ENCODE measurements around the gene PPP1R37. TPM values are rescaled to one million over a fixed set of nuclear protein-coding genes. Genes with fewer than 3 reads are reported as not detected.

Gene PPP1R37
- total RNA-seq, 1 experiment from 2014 or later = 20.4 TPM

- Histone ChIP-seq H3K4me3 (ENCODE audit: low read depth in 2 of 2, low read length in 2 of 2) (no peak overlapping the region), H3K9me3 (ENCODE audit: control insufficient read depth, insufficient read depth, low read depth, low read length) (no peaks in the 10 kb centered on the region), H3K27ac (ENCODE audit: low read length) (no peak overlapping the region), H3K4me1 (ENCODE audit: control insufficient read depth, insufficient read depth, low read length) (peaks cover 13% of the 10 kb centered on the region), H3K27me3 (ENCODE audit: control insufficient read depth, insufficient read depth, low read length) (no peaks in the 10 kb centered on the region), H3K36me3 (ENCODE audit: control insufficient read depth, insufficient read depth, low read length) (no peaks in the 10 kb centered on the region; the same call in 1 of the 2 replicates)
- POLR2A ChIA-PET = no interaction called here
- DNase-seq (ENCODE audit: low read depth, low spot score) = no peak
- intact Hi-C loops (cut with micrococcal nuclease; ENCODE audit: unreplicated experiment) = no loop called here
- in situ Hi-C loops (cut with HindIII; ENCODE audit: low pct_unique_long_range_greater_than_20kb, low sequenced_read_pairs) = no loop called here
- CTCF ChIA-PET = no interaction called here
- TF ChIP-seq SIN3A (IDR thresholded peaks at IDR 0.05; ENCODE audit: borderline replicate concordance, insufficient read depth, low read depth, low read length) (no peak), REST (IDR thresholded peaks at IDR 0.05; ENCODE audit: insufficient read depth in 1 of 2, low read depth in 2 of 2, low read length in 1 of 2) (no peak), POLR2AphosphoS5 (IDR thresholded peaks at IDR 0.05; ENCODE audit: low read depth, low read length) (no peak)
- BruUV-seq (replicated peaks) = no TSS peak
- ATAC-seq = no peak
Observed at GRCh38 chr19:45071969-45072790, 20.8 kb upstream of the PPP1R37 start.

GRCh38 chr19:45074744-45075300 is 18.2 kb upstream of the PPP1R37 start:
- in situ Hi-C loops (cut with HindIII; ENCODE audit: low pct_unique_long_range_greater_than_20kb, low sequenced_read_pairs) = no loop called here
- peak overlapping the region; percentile 79 for H3K27ac ChIP-seq (ENCODE audit: low read length)

More at GRCh38 chr19:45074744-45075300, 18.2 kb upstream of the PPP1R37 start:
- TF ChIP-seq POLR2AphosphoS5 (IDR thresholded peaks at IDR 0.05; ENCODE audit: low read depth, low read length) (no peak), CTCF (IDR thresholded peaks at IDR 0.05) (no peak), SIN3A (IDR thresholded peaks at IDR 0.05; ENCODE audit: borderline replicate concordance, insufficient read depth, low read depth, low read length) (no peak), TCF7L2 (IDR thresholded peaks at IDR 0.05; ENCODE audit: low read depth, low read length) (no peak), REST (IDR thresholded peaks at IDR 0.05; ENCODE audit: insufficient read depth in 1 of 2, low read depth in 2 of 2, low read length in 1 of 2) (no peak)
- BruUV-seq (replicated peaks) = no TSS peak
- CTCF ChIA-PET = no interaction called here
- Histone ChIP-seq H3K27me3 (ENCODE audit: control insufficient read depth, insufficient read depth, low read length) (no peaks in the 10 kb centered on the region), H3K36me3 (ENCODE audit: control insufficient read depth, insufficient read depth, low read length) (peaks cover 4% of the 10 kb centered on the region; the same call in 1 of the 2 replicates), H3K9me3 (ENCODE audit: control insufficient read depth, insufficient read depth, low read depth, low read length) (no peaks in the 10 kb centered on the region), H3K4me1 (ENCODE audit: control insufficient read depth, insufficient read depth, low read length) (peaks cover 18% of the 10 kb centered on the region), H3K4me3 (ENCODE audit: low read depth in 2 of 2, low read length in 2 of 2) (peak overlapping the region; percentile 66 to 67)
- DNase-seq (ENCODE audit: low read depth, low spot score) (no peak), ATAC-seq (peak; percentile 5)
- intact Hi-C loops (cut with micrococcal nuclease; ENCODE audit: unreplicated experiment) = no loop called here
- POLR2A ChIA-PET = no interaction called here
